ENCODE measurements around the gene JAKMIP2.

DNA sequence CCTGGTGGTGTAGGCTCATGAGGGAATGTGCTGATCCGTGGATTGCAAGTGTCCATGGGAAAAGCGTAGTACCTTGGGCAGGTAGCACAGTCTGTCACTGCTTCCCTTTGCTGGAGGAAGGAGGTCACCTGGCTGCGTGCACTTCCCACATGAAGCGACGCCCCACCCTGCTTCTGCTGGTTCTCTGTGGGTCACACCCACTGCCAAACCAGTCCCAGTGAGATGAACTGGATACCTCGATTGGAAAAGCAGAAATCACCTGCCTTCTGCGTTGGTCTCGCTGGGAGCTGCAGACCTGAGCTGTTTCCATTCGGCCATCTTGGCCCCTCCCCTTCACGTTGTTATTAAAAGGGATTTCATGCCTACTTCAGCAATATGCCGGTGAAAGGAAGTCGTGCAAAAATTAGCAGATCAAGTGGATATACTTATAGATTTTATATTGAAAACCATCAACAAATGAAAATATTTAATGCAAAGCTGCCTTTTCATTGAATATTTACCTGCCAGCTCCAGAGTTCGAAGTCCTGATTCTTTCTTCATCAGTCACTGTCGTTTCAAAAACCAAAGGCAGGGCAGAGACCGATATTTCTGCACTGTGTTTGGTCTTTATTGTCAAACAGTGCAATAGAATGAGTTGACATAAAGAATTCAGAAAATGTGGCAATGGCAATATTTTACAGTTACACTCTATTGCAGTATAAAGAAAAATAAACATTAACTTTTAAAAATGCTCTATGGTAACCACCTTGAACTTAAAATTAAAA lies 123.2 kb downstream of the JAKMIP2 start:
- TF ChIP-seq, protein P1, sequence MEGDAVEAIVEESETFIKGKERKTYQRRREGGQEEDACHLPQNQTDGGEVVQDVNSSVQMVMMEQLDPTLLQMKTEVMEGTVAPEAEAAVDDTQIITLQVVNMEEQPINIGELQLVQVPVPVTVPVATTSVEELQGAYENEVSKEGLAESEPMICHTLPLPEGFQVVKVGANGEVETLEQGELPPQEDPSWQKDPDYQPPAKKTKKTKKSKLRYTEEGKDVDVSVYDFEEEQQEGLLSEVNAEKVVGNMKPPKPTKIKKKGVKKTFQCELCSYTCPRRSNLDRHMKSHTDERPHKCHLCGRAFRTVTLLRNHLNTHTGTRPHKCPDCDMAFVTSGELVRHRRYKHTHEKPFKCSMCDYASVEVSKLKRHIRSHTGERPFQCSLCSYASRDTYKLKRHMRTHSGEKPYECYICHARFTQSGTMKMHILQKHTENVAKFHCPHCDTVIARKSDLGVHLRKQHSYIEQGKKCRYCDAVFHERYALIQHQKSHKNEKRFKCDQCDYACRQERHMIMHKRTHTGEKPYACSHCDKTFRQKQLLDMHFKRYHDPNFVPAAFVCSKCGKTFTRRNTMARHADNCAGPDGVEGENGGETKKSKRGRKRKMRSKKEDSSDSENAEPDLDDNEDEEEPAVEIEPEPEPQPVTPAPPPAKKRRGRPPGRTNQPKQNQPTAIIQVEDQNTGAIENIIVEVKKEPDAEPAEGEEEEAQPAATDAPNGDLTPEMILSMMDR (conservative IDR thresholded peaks at IDR 0.05 in 1 of 2, IDR thresholded peaks at IDR 0.05 in 1 of 2; ENCODE audit: extremely low read depth in 1 of 2, insufficient read depth in 1 of 2, low read depth in 1 of 2, low read length in 2 of 2) = no peak
- TF ChIP-seq EZH2 (IDR thresholded peaks at IDR 0.05; ENCODE audit: borderline replicate concordance, low read length) = no peak

Data from mammary epithelial cell (primary cell).